HG03135 (cell line): ENCODE data around the gene BMP4.
"Not testable (repeated sequence)": the region's sequence is repeated elsewhere in the genome, so short reads cannot be mapped to it uniquely, and the experiment has no call there.

Experiments used
- ATAC-seq: cut with Tn5 transposase; IDR thresholded peaks from one replicate; pipeline ENCODE4 v1.9.1; 2021; ENCODE audit warnings: mild to moderate bottlenecking, moderate library complexity; ENCODE audit not compliant: unreplicated experiment

The BMP4 gene

DNA sequence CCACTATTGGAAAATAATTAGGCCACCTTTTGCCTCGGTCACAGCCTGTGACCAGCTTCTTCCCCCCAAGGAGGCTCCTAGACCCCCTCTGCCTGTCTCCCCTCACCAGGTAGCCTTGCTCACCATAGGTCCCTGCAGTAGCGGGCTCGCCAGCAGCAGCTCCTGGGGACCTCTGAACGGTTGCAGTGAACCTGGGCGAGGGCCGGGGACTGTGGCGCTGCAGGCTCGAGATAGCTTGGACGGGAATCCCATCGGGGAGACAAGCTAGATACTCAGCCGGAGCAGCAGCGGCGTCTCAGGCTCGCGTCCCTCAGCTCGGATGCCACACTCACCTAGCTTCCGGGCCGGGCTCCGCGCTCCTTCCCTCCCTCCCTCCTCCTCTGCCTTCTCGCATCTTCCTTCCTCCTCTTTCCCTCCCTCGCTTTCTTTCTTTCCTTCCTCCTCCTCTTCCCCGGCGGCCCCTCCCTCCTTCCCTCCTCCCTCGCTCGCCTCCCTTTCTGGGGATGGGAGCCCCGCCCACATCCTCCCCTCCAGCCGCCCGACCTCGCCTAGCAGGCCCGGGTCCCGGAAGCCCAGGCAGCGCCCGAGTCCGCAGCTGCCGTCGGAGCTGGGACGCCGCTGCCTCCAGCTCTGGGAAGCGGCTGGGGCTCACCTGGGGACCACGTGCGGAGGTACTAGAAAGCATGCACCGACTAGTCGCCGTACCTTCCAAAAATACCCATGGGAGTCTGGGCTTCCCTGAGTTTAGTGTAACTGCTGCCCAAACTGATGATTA is at the start of gene BMP4:
Gene BMP4, minus strand, starts transcription at position 399 of the 775 bp plus-strand sequence. CDS start 4,603 bp downstream, outside the sequence.
- no peak for ATAC-seq

DNA sequence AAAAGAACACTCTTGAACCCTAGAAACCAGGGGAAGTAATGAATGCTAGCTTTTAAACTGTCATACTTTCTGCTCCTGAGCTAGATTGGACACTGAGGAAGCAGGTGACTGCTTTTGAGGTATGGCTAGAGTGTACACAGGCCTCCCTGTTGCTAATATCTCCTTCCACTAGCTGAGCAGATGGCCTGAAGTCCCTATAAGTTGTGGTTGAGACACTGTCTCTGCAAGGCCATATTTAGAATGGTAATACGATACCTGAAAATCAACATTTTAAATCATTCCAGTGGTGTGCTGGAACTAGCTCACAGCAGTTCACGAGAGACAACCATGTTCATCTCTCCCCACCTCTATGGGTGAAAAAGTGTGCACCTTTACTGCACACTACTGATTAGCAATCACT is 46.4 kb upstream of the BMP4 start:
- no peak for ATAC-seq

DNA sequence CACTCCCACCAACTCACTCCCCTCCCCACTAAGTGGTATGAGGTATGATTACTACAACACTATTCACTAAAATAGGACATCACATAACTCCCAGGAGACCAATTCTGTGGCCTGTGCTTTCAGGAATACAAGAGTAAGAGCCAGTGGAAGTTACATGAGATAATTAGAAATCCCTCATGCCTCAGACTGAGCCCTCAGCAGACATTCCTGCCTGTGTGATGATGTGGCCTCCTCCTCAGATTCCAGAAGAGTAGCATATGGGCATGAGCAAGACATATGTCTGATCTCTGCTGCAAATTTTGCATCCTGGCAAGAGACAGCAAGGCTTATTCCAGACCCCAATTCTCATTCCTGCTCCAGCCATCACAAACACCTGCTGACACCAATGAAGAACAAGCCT is 46.0 kb upstream of the BMP4 start:
- no peak for ATAC-seq

DNA sequence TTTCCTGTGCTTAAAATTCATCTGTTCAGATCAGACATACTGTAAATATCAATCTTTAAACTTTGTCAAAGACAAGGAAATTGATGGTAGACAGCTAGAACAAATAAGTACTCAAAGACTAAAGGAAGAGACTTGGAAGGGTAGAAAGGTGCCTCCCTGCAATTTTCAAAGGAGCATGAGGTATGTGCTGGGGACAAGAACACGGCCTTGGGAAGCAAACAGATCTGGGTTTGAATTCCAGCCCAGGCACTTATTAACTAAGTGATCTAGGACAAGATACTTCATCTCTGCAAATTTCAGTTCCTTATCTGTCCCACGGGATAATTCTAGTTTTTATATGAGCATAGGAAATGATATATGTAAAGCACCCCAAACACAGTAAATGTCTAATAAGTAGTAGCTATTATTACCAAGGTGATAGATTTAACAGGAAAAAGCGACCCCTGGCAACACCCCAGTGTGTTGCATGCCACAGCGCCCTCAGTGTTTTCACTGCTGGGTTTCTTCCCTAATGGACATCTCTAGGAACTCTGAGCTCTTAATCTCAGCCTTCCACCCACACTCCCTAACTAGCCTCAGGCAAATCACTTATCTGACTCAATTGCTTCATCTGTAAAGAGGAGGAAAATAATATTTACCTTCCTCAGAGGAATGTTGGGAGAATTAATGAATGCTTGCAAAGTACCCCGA is 44.7 kb upstream of the BMP4 start:
- ATAC-seq = no peak

DNA sequence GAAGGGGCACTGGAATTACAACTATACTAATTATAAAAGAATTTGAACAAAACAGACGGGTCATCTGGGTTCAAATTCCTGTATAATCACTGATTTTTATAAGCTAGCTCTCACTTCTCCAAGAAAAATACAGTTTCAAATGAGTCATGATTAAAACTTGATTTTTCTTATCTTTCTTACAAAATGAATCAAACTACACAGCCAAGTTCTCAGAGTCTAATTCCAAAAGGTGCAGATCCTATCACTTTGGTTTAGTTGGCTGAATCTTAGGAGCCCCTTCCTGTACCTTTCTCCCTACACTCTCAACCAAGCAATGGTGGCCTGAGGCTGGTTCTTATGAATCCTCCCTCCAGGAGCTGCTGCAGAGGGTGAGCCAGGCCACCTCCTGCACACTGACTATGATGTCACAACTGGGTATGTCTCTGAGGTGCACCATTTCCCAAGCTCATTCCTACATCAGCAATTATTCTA is 43.8 kb upstream of the BMP4 start:
- no peak for ATAC-seq

DNA sequence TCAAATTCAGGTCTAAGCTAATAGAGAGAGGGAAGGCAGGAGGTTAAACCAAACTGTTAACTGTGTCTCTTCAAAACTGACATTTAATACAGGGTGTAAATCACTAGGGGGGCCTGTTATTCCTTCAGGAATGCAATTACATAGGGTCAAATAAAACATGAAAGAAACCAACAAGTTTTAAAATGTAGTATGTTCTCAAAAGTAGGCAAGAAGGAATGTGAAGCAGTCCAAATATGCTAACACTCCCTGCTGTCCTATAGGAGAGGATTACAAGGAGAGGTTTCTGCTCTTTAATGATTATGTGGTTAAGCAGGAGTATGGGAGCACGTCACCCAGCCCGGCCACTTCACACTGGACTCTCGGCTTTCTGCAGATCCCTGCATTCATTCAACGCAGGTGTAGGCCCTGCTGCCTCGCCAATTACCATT is 42.5 kb upstream of the BMP4 start:
- ATAC-seq = no peak

DNA sequence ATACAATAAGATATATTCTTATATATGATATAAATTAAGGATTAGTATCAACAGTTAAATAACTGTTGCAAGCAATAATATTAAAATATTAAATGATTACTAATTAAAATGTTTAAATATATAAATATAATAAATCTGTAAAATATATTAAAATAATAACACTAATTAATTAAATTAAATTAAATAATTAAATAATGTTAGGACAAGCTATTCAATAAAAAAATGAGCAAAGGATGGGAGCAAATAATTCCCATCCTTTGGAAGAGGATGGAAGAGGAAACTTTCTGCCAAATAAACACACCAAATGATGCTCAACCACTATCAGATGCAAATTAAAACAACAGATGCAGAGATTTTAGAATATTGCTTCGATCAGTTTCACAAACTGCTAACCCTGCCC is 39.4 kb upstream of the BMP4 start:
- ATAC-seq = no peak

DNA sequence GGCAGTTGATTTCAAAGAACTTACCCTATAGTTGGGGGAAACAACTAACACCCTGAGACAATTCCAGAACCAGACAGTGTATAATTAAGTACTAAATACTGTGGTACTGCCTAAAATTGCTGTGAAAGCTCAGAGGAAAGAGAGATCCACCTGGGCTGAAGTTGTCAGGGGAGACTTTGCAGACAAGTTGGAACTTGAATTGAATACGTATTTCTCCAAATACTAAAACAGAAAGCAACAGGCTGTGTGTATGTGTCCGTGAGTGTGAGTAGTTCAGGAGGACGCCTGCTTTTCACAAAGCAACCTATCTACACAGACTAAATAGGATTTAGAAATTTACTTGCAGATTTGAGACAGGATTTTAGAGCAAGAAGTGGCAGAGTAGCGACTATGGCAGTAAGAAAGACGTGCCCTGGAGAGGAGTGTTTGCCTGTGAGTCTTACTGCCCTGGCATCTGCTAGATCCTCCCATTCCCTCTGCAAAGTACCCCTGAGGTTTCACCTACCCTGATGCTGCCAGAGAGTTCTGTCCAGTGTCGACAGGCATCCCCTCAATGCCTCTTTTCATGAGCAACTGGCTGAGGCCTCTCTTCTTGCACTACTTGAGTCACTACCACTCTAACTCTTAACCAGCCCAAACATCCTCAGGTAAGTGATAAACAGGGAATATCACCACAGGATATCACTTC is 37.4 kb upstream of the BMP4 start:
- ATAC-seq = no peak

DNA sequence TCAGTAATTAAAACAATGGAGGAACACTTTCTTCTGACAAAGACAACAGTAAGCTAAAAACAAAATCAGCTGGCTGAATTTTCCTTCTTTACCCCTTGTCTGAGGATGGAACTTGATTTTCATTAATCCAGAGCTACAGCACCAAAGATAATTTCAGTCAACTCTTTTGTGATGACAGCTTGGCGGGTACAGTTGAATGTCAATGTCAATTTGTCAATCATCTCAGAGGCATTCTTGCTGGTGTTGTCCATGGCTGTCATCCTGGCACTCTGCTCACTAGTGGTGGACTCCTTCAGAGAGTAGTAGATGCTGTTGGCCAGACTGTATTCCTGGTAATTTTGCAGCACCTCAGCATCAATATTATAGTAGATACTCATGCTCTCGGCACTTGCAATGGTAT is 34.4 kb upstream of the BMP4 start:
- no peak for ATAC-seq

DNA sequence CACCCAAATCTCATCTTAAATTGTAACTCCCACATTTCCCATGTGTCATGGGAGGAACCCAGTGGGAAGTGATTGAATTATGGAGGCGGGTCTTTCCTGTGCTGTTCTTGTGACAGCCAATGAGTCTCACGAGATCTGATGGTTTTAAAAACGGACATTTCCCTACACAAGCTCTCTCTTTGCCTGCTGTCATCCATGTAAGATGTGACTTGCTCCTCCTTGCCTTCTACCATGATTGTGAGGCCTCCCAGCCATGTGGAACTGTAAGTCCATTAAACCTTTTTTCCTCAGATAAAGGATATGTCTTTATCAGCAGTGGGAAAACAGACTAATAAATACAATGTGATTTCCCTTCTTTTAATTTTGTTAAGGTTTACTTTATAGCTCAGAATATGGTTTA is 30.1 kb upstream of the BMP4 start:
- ATAC-seq = not testable (repeated sequence)

DNA sequence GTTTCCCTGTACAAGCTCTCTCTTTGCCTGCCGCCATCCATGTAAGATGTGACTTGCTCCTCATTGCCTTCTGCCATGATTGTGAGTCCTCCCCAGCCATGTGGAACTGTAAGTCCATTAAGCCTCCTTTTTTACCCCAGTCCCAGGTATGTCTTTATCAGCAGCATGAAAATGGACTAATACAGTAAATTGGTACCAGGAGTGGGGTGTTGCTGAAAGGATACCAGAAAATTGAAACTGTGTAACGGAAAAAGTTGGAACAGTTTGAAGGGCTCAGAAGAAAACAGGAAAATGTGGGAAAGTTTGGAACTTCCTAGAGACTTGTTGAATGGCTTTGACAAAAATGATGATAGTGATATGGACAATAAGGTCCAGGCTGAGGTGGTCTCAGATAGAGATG is 28.3 kb upstream of the BMP4 start:
- not testable (repeated sequence) for ATAC-seq

DNA sequence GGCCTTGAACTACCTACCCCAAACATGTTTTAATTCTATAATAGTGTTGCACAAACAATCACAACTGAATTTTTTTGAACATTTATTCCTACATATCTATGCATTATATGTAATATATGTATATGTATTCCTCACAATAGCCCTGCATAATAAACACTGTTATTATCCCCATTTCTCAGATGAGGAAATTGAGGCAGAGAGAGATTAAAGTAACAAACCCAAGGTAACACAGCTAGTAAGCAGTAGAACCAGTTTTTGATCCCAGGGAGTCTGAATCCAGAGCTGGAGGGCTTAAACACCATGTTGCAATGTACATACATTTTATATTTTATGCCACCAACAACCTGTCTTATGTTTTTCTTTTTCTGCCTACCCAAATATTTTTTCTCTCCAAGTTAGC is 26.5 kb upstream of the BMP4 start:
- ATAC-seq = no peak

DNA sequence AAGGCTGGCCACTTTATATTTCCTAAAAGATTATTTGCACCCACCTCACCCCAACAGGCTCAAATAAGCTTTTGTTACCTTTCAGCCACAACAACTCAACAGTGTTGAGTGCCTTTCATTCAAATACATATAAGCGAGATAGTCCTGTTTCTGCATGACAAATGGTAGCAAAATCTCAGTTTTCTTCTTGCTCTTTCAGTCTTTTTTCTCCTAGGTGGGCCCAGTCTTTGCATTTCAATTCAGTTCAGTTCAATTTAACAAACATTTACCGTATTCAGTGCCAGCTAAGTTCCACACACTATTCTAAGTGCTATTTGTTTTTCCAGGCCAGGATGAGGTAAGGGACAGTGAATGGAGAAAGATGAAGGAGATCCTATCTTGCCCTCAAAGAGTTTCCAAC is 25.9 kb upstream of the BMP4 start:
- ATAC-seq = no peak

DNA sequence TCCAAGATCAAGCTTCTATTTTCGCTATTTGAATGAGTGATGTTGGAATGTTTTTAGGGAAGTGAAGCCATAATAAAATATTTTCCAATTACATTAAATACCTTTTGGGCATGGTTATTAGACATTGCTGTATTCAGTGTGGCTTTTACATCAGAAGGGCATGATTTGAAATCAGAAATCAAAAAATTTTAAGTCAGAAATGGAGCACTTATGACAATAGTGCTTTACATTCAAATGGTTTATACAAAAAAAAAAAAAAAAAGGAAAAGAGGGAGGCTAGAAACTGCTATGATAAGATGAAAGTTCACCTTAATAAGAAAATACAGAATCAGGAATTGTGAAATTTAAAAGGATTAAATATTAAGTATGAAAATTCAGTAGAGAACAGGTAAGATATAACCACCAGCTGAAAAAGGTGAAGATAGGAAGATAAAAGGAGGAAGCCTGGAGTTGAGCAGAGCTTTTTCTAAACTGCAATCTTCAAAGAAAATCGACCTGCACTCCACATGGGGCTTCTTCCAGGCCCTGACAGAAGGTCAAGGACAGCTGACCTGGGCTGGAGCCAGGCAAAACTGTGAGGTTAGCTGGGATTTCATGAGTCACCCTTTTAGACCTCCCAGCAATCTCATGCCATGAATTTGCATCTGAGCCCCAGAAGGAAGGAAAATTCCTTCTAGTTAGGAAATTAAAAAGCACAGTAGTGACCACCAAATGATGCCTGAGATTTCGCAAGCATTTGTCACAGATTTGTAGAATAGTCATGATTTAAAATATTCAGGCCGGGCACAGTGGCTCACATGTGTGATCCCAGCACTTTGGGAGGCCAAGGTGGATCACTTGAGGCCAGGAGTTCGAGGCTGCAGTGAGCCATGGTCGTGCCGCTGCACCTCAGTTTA is 23.4 kb upstream of the BMP4 start:
- no peak for ATAC-seq

DNA sequence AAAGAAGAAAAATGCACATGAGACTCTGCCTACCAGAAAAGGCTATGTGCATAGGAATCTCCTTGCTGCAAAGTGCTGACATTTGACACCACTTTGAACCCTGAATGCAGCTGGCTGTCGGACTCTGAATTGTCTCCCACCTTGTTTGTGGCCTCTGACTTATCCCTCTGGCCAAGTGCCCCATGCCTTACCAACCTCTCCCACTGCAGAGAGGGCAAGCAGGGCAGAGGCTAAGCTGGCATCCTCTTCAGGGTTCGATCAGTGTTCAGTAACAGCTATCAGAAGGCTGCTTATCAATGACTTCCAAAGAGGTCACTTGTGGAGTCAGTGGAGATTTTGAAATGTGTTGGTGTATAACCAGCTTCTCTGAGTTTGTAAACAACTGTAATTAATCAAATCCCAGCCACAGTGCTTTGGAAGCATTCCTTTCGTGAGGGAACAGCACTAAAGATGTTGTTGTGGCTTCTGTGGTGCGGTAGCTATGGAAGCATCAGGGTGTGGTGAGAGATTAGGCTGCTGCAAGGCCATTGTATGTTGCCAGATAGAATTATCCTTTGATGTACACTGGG is 22.6 kb upstream of the BMP4 start:
- ATAC-seq = no peak

DNA sequence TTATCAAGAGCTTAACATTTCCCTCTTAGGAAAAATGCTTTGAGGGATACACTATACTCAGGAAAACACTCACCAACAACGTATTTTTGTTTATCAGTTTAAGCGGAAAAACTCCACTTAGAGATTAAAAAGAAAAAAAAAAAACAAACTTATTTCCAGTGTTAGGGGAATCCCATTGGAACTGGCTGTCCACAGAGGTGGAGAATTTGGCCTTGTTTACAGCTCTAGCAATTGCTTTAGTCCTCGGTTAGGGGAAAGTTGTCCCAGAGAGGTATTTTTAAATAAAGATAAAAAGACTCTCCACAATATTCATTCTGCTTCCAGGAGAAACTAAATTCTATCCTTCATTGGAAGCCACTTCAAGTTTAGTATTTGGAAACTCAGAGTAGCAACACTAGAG is 21.6 kb upstream of the BMP4 start:
- ATAC-seq = no peak

DNA sequence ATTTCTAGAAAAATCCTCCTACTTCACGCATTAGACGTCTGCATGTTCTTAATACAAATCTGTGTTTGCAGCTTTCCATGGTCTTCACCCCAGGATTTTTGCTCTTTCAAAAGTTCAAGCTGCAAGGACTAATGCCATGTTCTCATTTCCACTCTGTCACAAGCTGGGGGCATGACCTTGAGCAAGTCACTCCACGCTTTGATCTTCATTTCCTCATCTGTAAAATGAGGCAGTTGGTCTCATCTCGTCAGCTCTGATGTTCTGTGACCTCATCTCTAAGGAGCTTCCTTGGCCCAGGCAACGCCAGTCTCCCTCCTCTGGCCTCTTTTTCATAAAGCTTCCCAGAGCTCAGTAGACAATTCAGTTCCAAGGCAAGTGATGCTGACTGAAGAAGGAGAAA is 18.8 kb upstream of the BMP4 start:
- ATAC-seq = no peak

DNA sequence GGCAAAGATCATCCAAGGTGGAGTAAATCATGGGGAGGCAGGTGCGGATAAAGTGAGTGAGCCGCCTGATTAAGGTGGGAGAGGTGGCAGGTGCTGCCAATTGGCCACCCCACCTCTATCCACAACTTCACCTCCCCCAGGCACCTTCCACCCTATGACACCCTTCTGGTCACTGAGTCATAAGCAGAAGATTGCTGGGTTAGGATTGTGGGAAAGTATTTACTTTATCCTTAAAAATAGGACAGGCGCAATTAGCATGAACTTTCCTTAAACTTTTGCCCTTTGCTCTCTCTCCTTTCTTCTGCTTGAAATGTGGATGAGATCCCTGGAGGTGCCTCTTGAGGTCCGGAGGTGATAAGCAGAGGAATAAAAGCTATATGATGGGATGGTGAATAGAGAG is 14.9 kb upstream of the BMP4 start:
- no peak for ATAC-seq

DNA sequence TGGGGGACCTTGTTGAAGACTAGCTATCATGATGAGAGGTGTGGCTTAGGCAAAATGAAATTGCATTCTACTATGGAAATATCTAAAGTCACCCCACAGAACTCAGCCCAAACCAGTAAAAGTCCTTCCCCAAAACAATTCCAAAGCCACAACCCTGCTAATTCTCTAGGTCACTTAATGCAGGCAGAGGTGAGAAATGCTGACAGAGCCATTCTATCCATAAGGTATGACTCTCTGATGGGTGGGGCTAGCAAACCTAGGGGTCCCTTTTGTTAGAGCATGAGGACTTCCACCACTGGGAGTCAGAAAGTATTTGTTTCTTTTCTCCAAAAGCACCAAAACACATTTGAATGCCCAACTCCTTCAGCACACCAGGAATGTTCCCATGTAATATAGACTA is 12.7 kb upstream of the BMP4 start:
- ATAC-seq = no peak

DNA sequence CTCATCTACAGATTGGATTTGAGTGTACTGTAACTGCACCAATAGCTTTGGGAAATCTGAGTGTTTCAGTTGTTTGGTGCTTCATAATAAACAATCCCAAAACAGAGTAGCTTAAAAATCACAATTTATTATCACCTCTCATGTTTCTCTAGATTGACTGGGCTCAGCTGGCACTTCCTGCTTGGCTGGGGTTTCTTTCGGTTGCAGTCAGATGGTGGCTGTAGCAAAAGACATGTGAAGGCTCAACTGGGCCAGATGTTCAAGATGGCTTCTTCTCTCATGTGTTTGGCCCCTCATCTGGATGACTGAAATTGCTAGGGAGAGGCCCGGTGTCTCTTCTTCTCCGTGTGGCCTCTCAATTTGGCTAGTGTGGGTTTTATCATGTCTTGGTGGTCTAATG is 12.1 kb upstream of the BMP4 start:
- ATAC-seq = no peak

DNA sequence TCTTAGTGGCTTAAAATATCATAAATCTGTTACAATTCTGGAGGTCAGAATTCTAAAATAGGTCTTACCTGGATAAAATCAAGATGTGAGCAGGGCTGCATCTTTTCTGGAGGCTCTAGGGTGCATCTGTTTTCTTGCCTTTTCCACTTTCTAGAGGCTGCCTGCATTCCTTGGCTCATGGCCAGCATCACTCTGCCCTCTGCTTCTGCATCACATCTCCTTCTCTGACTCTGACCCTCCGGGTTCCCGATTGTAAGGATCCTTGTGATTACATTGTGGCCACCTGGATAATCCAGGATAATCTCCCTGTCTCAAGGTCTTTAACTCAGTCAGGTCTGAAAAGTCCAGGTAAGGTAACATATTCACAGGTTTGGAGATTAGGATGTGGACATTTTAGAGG is 11.0 kb upstream of the BMP4 start:
- ATAC-seq = no peak
